SH-SY5Y (cell line): ENCODE data around the gene NCK1.

ENCODE experiments used
- GATA2 ChIP-seq: IDR thresholded peaks from 2 replicates; pipeline ENCODE4 v1.6.1; 2011; ENCODE audit warnings: mild to moderate bottlenecking, low read depth, low read length
- GATA3 ChIP-seq: IDR thresholded peaks from 2 replicates; pipeline ENCODE4 v1.6.1; 2011; ENCODE audit warnings: low read depth, mild to moderate bottlenecking, low read length, moderate library complexity

- no peak for TF ChIP-seq GATA2
- TF ChIP-seq GATA3, result no peak
Observed at GRCh38 chr3:136899622-136900158, 37.7 kb downstream of the NCK1 start.
